Activated naive CD4-positive, alpha-beta T cell treated with anti-CD3 and anti-CD28 coated beads, Interleukin-2, amount 50 U/mL, for 24 hours (primary cell): ENCODE measurements around the gene EPHB2.

Experiments used
- H3K27ac Mint-ChIP-seq: one replicate; pipeline ENCODE4 v1.8.0; 2021; ENCODE audit warnings: mild to moderate bottlenecking, mixed read lengths
- H3K27me3 Mint-ChIP-seq: one replicate; pipeline ENCODE4 v1.8.0; 2021; ENCODE audit warnings: mixed read lengths
- H3K36me3 Mint-ChIP-seq: one replicate; pipeline ENCODE4 v1.8.0; 2021; ENCODE audit warnings: mixed read lengths
- H3K4me1 Mint-ChIP-seq: one replicate; pipeline ENCODE4 v1.8.0; 2021; ENCODE audit warnings: mixed read lengths
- H3K4me3 Mint-ChIP-seq: one replicate; pipeline ENCODE4 v1.8.0; 2021; ENCODE audit warnings: mild to moderate bottlenecking, mixed read lengths
- H3K9me3 Mint-ChIP-seq: one replicate; pipeline ENCODE4 v1.8.0; 2021; ENCODE audit warnings: mixed read lengths

Gene EPHB2

DNA sequence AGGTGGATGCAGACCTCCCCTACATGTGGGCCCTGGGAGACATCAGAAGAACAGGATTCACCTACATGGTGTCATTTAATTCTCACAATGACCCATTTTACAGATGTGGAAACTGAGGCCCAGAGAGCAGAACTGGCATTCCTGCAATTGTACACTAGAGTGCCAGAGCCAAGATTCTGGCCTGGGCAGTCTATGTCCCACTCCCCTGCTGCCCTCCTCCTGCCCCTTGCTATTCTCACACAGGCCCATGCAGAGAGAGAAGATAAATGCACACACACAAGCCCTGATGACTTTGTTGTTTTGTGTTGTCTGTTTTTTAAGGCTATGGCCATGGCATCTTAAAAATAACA lies 64.2 kb downstream of the EPHB2 start:
- Mint-ChIP-seq H3K4me1 (no peaks in the 10 kb centered on the region), H3K27ac (no peak overlapping the region), H3K36me3 (no peaks in the 10 kb centered on the region), H3K4me3 (no peak overlapping the region), H3K27me3 (no peaks in the 10 kb centered on the region), H3K9me3 (no peaks in the 10 kb centered on the region)

DNA sequence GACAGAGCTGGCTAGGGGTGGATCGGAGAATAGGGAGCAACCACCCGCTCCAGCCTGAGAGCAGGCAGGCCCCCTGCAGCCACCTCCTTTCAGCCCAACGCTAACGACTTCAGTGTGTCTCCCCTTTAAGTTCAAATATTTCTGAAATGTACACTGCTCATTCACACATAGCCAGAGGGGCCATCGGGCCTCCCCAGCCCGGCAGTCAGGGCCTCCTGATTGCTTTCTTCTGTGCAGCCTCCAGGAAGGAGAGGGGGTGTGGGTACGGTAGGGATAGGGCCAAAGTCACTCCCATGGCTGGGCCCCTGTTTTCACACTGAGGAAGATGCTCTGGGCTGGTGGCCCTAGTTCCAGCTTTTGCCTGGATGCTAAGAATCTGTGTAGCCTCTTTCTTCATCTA lies 64.8 kb downstream of the EPHB2 start:
- Mint-ChIP-seq H3K36me3 (no peaks in the 10 kb centered on the region), H3K4me1 (no peaks in the 10 kb centered on the region), H3K9me3 (no peaks in the 10 kb centered on the region), H3K27me3 (no peaks in the 10 kb centered on the region), H3K27ac (no peak overlapping the region), H3K4me3 (no peak overlapping the region)

DNA sequence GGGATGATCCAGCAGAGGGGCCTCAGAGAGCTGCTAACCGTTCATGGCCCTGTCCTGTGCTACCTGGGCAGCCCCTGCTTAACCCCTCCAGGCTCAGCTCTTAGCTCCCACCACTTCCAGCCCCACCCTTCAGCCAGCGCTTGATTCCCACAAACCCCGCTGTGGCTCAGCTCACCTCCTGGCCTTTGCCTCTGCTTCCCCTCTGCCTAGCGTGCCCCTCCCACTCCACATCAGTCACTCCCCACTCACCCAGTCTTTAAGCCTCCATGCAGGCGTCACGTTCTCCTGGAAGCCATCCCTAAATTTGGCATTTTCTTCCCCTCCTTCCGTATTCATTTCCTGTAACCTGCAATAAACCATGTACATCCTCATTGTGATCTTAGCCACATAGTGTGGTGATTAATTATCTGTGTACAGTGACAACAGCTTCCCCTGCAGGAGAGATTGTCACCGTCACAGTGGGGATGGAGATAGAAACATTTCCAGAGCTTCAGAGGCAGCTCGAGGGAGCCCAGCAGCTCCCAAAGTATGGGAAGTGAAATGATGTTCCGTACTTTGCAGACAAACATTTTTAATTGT lies 65.5 kb downstream of the EPHB2 start:
- Mint-ChIP-seq H3K4me1 (no peaks in the 10 kb centered on the region), H3K27ac (no peak overlapping the region), H3K4me3 (no peak overlapping the region), H3K27me3 (no peaks in the 10 kb centered on the region), H3K36me3 (no peaks in the 10 kb centered on the region), H3K9me3 (no peaks in the 10 kb centered on the region)

DNA sequence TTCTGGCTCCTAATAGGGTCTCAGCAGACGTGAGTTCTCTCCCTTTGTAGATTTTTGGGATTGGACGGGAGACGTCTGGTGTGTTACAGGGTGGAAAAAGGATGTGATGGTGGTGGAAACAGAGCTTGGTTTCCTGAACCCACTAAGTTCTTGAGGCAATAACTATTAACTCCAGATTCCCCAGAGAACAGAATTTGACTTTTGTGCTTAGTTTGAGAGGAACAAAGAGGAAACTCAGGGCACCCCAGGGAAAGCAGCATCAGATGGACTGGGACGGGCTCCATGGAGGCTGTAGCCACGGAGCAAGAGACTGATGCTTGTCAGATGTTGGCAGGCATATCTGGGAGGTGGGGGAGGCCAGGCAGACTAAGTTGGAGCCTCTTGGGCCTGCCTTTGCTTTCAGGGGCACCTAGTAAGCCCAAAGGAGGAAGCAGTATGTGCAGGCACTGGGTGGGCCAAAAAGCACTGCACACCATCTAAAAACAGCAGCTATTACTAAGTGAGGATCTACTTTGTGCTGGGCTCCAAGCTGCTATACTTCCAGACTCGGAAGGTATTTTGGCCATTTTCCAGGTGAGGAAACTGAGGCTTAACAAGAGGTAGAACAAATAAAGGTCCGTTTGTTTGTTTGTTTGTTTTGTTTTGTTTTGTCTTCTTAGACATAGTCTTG lies 66.9 kb downstream of the EPHB2 start:
- no peaks in the 10 kb centered on the region for H3K27me3 Mint-ChIP-seq
- H3K9me3 Mint-ChIP-seq, result no peaks in the 10 kb centered on the region
- no peak overlapping the region for H3K27ac Mint-ChIP-seq
- no peaks in the 10 kb centered on the region for H3K36me3 Mint-ChIP-seq
- no peaks in the 10 kb centered on the region for H3K4me1 Mint-ChIP-seq
- no peak overlapping the region for H3K4me3 Mint-ChIP-seq

DNA sequence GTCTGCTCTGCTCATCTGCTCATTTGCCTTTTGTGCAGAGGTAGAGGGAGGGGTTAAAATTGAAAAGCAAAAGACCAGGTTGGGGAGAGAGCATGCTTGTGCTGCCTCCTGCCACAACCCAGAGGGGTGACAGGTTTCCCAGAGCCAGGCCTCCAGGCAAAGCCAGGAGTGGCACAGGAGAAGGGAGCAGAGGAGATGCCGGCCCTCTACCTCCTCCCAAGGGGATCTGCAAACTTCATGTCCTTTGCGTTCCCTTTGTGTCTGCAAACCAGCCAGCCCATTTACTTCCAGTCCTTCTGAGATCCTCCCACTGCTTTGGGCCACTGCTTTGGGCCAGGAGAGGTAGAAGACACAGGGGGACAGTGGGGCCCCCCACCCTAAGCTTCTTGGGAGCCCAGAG lies 67.8 kb downstream of the EPHB2 start:
- Mint-ChIP-seq H3K4me3 (no peak overlapping the region), H3K36me3 (no peaks in the 10 kb centered on the region), H3K27ac (no peak overlapping the region), H3K4me1 (no peaks in the 10 kb centered on the region), H3K9me3 (no peaks in the 10 kb centered on the region), H3K27me3 (no peaks in the 10 kb centered on the region)

DNA sequence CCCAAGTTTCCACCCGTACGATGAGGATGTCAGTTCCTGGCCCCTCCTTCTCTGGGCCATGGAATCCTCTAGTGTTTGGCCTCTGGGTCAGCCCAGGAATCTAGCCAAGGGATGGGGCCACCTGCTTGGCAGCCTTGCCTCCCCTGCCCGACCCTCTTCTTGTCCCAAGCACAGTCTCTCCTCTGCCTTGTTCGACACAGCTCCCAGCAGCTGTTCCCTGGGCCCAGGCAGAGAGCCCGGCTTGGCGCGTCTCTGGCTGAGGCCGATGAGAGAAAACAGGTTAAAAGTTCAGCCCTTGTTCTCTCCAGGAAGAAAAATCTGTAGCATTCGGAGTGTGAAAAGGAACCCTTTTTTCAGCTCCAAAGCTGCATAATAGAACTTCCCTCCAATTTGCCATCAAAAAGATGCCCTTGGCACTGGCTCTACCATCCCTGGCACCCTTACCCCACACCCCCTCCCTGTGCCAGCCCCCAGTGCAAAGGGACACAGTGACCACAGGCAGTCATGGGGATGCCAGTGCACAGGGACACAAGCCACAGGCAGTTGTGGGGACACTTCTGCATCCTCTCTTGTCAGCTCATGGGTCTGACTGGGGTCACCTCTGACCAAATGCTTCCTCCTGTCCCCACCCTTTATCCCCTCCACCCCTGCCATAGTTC lies 68.4 kb downstream of the EPHB2 start:
- Mint-ChIP-seq H3K27me3 (no peaks in the 10 kb centered on the region), H3K27ac (no peak overlapping the region), H3K4me3 (no peak overlapping the region), H3K4me1 (no peaks in the 10 kb centered on the region), H3K36me3 (no peaks in the 10 kb centered on the region), H3K9me3 (no peaks in the 10 kb centered on the region)

DNA sequence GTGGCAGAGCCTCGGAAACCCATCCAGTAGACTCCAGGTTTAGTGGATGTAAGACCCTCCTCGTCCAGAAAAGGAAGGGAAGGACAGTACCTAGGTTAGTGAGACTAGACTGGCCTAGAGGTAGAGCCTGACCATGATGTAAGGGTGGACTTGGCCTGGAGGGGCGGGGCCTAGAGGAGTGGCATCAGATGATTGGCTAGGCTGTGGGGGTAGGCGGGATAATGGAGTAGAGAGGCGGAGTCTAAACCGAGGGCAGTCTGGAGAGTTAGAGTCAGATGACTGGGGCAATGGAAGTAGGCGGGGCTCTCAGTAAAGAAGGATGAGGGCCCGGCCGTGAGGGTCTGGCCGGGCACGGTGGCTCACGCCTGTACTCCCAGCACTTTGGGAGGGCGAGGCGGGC lies 70.1 kb downstream of the EPHB2 start:
- Mint-ChIP-seq H3K27ac (no peak overlapping the region), H3K4me3 (no peak overlapping the region), H3K36me3 (no peaks in the 10 kb centered on the region), H3K4me1 (no peaks in the 10 kb centered on the region), H3K27me3 (no peaks in the 10 kb centered on the region), H3K9me3 (no peaks in the 10 kb centered on the region)

DNA sequence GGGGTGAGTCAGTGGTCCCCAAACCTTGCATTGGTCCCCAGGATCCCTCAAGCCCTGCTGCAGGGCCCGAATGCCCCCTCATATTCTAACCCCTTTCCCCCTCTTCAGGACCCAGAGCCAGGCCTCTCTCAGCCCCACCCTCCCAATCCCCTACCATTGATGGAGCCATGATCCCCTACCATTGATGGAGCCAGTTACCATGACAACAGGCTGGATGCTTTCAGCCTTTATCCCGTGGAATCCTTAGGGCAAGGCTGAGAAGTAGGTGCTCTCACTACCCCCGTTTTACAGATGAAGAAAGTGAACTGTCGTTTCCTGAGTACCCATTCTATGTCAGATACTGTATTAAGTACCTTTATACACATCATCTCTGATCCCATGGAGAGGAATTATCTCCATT lies 70.8 kb downstream of the EPHB2 start:
- Mint-ChIP-seq H3K4me3 (no peak overlapping the region), H3K9me3 (no peaks in the 10 kb centered on the region), H3K4me1 (no peaks in the 10 kb centered on the region), H3K27ac (no peak overlapping the region), H3K27me3 (no peaks in the 10 kb centered on the region), H3K36me3 (no peaks in the 10 kb centered on the region)

DNA sequence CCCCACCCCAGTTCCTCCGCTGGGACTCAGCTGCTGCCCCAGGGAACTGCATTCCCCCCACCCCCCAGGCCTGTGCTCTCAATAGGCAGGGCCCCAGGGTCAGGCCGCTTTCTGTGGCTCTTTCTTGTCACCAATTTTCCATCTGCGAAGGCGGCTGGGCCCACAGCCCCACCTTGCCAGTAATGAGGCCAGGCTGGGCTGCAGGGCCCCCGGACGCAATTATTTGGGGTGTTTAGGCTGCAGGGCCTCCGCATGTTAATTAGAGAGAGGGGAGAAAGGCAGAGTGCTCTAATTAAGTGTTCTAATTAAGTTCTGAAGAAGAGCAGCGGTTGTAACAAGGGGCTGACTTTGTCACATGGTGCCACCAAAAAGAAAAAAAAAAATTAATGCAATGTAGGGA lies 71.8 kb downstream of the EPHB2 start:
- Mint-ChIP-seq H3K36me3 (no peaks in the 10 kb centered on the region), H3K27ac (no peak overlapping the region), H3K4me3 (no peak overlapping the region), H3K4me1 (no peaks in the 10 kb centered on the region), H3K9me3 (no peaks in the 10 kb centered on the region), H3K27me3 (no peaks in the 10 kb centered on the region)

DNA sequence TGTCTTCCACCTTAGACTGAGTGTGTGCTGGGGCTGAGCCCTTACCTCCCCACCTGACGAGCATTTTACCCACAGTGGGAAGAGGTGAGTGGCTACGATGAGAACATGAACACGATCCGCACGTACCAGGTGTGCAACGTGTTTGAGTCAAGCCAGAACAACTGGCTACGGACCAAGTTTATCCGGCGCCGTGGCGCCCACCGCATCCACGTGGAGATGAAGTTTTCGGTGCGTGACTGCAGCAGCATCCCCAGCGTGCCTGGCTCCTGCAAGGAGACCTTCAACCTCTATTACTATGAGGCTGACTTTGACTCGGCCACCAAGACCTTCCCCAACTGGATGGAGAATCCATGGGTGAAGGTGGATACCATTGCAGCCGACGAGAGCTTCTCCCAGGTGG lies 73.7 kb downstream of the EPHB2 start:
- H3K4me3 Mint-ChIP-seq, result no peak overlapping the region
- no peaks in the 10 kb centered on the region for H3K4me1 Mint-ChIP-seq
- H3K27ac Mint-ChIP-seq, result no peak overlapping the region
- no peaks in the 10 kb centered on the region for H3K27me3 Mint-ChIP-seq
- H3K9me3 Mint-ChIP-seq, result no peaks in the 10 kb centered on the region
- no peaks in the 10 kb centered on the region for H3K36me3 Mint-ChIP-seq

DNA sequence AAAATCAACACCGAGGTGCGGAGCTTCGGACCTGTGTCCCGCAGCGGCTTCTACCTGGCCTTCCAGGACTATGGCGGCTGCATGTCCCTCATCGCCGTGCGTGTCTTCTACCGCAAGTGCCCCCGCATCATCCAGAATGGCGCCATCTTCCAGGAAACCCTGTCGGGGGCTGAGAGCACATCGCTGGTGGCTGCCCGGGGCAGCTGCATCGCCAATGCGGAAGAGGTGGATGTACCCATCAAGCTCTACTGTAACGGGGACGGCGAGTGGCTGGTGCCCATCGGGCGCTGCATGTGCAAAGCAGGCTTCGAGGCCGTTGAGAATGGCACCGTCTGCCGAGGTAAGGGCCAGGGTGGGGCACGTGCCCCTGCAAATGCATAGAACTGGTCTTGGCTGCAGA lies 74.1 kb downstream of the EPHB2 start:
- Mint-ChIP-seq H3K36me3 (no peaks in the 10 kb centered on the region), H3K27ac (no peak overlapping the region), H3K9me3 (no peaks in the 10 kb centered on the region), H3K4me3 (no peak overlapping the region), H3K4me1 (no peaks in the 10 kb centered on the region), H3K27me3 (no peaks in the 10 kb centered on the region)

DNA sequence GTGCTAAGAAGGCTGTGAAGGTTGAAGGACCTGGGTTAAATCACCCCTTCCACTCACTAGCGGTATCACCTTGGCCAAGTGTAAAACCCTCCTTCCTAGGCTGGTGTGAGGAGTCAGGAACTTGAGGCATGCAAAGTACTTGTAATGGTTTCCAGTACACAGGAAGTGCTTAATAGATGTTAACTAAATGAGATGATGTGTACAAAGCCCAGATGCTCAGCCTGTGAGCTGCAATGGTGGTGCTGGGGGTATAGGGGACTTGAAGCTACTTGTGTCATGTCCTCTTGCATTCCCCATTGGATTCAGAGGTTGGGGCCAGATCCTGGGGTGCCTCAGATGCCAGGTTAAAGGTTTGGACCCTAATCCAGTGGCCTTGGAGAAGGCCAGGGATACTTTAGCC lies 75.5 kb downstream of the EPHB2 start:
- no peaks in the 10 kb centered on the region for H3K36me3 Mint-ChIP-seq
- no peaks in the 10 kb centered on the region for H3K9me3 Mint-ChIP-seq
- no peak overlapping the region for H3K27ac Mint-ChIP-seq
- no peak overlapping the region for H3K4me3 Mint-ChIP-seq
- H3K27me3 Mint-ChIP-seq, result no peaks in the 10 kb centered on the region
- no peaks in the 10 kb centered on the region for H3K4me1 Mint-ChIP-seq

DNA sequence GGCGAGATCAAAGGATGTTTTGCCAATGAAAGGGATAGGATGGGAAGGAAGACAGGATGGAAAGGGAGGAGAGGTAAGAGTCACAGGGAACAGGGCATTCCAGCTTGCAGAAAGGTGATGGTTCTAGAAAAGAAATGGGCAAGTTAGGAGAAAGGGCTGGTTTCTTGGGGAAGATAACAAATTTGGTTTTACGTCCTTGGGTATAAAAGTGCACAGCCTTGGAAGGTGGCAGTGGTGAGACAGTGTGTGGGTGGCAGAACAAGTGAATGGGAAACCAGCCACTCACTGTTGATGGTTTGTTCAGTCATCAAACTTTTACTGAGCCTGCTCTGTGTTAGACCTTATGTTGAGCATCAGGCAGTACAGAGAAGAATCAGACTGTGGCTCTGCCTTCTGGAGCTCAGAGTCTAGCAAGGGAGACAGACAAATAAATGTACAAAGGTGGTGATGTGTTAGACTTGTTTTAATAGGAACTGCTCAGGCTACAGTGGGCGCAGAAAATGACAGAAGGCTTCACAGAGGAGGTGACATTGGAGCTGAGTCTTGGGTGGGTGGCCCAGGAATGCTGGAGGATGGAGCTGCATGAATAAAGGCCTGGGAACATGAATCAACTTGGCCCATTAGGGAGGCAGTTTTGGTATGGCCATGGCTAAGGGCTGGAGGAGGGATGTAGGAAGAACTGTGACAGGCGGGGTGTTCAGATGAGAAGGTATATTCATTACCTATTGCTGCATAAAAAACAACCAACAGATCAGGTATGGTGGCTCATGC lies 76.3 kb downstream of the EPHB2 start:
- H3K27ac Mint-ChIP-seq, result no peak overlapping the region
- no peak overlapping the region for H3K4me3 Mint-ChIP-seq
- H3K9me3 Mint-ChIP-seq, result no peaks in the 10 kb centered on the region
- H3K36me3 Mint-ChIP-seq, result no peaks in the 10 kb centered on the region
- no peaks in the 10 kb centered on the region for H3K4me1 Mint-ChIP-seq
- H3K27me3 Mint-ChIP-seq, result no peaks in the 10 kb centered on the region

DNA sequence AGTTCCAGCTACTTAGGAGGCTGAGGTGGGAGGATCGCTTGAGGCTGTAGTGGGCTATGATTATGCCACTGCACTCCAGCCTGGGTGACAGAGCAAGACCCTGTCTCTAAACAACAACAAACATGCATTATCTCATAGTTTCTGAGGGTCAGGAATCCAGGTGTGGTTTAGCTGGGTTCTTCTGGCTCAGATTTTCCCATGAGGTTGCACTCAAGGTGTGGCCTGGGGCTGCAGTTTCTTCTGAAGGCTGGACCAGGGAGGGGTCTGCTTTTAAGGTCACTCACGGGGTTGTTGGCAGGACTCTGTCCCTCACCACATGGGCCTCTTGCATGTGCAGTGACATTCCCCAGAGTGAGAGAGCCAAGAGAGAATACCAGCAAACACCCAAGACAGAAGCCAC lies 77.0 kb downstream of the EPHB2 start:
- Mint-ChIP-seq H3K36me3 (no peaks in the 10 kb centered on the region), H3K4me3 (no peak overlapping the region), H3K9me3 (no peaks in the 10 kb centered on the region), H3K27me3 (no peaks in the 10 kb centered on the region), H3K4me1 (no peaks in the 10 kb centered on the region), H3K27ac (no peak overlapping the region)

DNA sequence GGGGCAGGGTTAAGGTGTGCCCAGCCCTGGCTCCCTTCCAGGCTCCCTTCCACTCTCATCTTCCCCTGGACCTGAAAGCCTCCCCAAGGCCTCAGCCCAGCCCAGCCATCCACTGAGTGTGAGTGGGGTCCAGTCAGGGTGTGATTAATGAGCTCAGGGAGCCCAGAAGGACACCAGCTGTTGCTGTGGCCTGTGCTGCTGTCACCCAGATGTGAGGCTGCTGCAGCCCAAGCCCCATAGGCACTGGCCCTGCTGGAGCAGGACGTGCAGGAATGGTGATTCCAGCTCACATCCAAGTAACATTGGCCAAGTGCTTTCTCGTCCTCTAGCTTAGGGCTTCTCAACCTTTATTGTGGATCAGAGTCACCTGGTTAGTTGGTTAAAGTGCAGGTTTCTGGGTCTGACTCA lies 77.6 kb downstream of the EPHB2 start:
- H3K4me3 Mint-ChIP-seq, result no peak overlapping the region
- H3K36me3 Mint-ChIP-seq, result no peaks in the 10 kb centered on the region
- no peak overlapping the region for H3K27ac Mint-ChIP-seq
- no peaks in the 10 kb centered on the region for H3K27me3 Mint-ChIP-seq
- no peaks in the 10 kb centered on the region for H3K4me1 Mint-ChIP-seq
- no peaks in the 10 kb centered on the region for H3K9me3 Mint-ChIP-seq

DNA sequence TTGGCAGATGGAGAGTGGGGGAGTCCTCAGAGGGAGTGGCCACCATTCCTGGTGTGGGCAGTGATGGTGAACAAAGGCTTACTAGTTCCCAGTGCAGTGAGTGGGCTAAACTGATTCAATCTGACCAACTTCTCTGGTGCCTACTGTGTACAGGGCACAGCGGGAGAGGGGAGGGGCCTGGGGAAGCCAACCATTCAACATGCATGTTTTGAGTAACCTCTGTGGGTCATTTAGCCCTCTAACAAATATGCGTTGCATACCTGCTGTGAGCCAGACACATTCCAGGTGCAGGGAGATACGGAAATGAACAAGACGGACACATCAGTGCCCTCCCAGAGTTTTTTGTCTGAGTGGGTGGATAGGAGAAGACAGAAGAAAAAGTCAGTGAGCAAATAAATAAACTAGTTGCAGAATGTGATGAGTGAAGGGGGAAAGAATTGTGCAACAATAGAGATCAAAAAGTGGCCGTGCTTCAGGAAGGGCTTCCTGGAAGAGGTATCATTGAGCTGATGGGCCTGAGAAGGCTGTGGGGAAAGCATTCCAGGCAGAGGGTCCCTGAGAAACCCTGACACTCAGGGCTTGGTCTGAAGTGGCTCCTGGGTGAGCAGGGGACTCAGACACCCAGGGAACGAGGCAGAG lies 78.8 kb downstream of the EPHB2 start:
- Mint-ChIP-seq H3K4me3 (no peak overlapping the region), H3K27me3 (no peaks in the 10 kb centered on the region), H3K36me3 (no peaks in the 10 kb centered on the region), H3K27ac (no peak overlapping the region), H3K4me1 (no peaks in the 10 kb centered on the region), H3K9me3 (no peaks in the 10 kb centered on the region)
